CD14-positive monocyte (primary cell): ENCODE measurements around the gene RELL2. TPM values are rescaled to one million over a fixed set of nuclear protein-coding genes. Genes with fewer than 3 reads are reported as not detected.
A peak's percentile ranks its signal among the peaks of the same experiment; 100 is the strongest.

ENCODE experiments used
- DNase-seq, 3 donors: peaks; one replicate each; pipeline ENCODE4 v3.0.0-alpha.2; 2011 to 2022
- H2AFZ ChIP-seq: 2 replicates; pipeline ENCODE4 v1.6.0; 2012; ENCODE audit warnings: mild to moderate bottlenecking, low read depth, low read length, inconsistent platforms; ENCODE audit not compliant: insufficient read depth, poor library complexity, severe bottlenecking
- H3K27ac ChIP-seq, 2 donors: 1 replicate in 1 of 2; 2 replicates in 1 of 2; pipeline ENCODE4 v1.5.1; 2012 to 2013; ENCODE audit warnings: low read length in 2 of 2, control low read depth in 1 of 2, inconsistent platforms in 1 of 2, low read depth in 1 of 2, mild to moderate bottlenecking in 1 of 2
- H3K27me3 ChIP-seq, 2 donors: one replicate each; pipeline versions ENCODE4 v1.6.0 to v1.6.1; 2011 to 2013; ENCODE audit warnings: low read length in 2 of 2; ENCODE audit not compliant: control insufficient read depth in 2 of 2, insufficient read depth in 2 of 2
- H3K36me3 ChIP-seq, 2 donors: replicated peaks in 1 of 2; 1 replicate in 1 of 2; 2 replicates in 1 of 2; pipeline versions ENCODE4 v1.5.1 to v1.6.1; 2012 to 2013; ENCODE audit warnings: low read length in 2 of 2, control low read depth in 1 of 2, inconsistent platforms in 1 of 2, mild to moderate bottlenecking in 1 of 2; ENCODE audit not compliant: insufficient read depth in 2 of 2, control insufficient read depth in 1 of 2
- H3K4me1 ChIP-seq, 2 donors: 1 replicate in 1 of 2; 2 replicates in 1 of 2; pipeline versions ENCODE4 v1.5.1 to v1.6.1; 2012 to 2013; ENCODE audit warnings: low read length in 2 of 2, control low read depth in 1 of 2, inconsistent platforms in 1 of 2, mild to moderate bottlenecking in 1 of 2, moderate library complexity in 1 of 2; ENCODE audit not compliant: insufficient read depth in 2 of 2, control insufficient read depth in 1 of 2
- H3K4me2 ChIP-seq: replicated peaks from 2 replicates; pipeline ENCODE3; 2012; ENCODE audit warnings: low read length, moderate library complexity, mild to moderate bottlenecking; ENCODE audit not compliant: poor library complexity, severe bottlenecking; ENCODE audit errors: extremely low read depth
- H3K4me3 ChIP-seq, 3 experiments: fragments of 200-600 bp in 1 of 3; sonication (generic) in 1 of 3; replicated peaks in 1 of 3; 1 replicate in 2 of 3; 2 replicates in 1 of 3; pipeline ENCODE4 v1.5.1; 2011 to 2013; ENCODE audit warnings: low read length in 3 of 3, mild to moderate bottlenecking in 3 of 3, control low read depth in 2 of 3, low read depth in 2 of 3, inconsistent platforms in 1 of 3, moderate library complexity in 1 of 3
- H3K79me2 ChIP-seq: 2 replicates; pipeline ENCODE4 v1.6.0; 2012; ENCODE audit warnings: mild to moderate bottlenecking, control low read depth, inconsistent platforms, low read length, moderate library complexity; ENCODE audit not compliant: insufficient read depth
- H3K9ac ChIP-seq: 2 replicates; pipeline ENCODE4 v1.6.0; 2017; ENCODE audit warnings: low read length, mild to moderate bottlenecking; ENCODE audit not compliant: insufficient read depth, poor library complexity, severe bottlenecking
- H3K9me3 ChIP-seq, 2 donors: replicated peaks in 1 of 2; 1 replicate in 1 of 2; 2 replicates in 1 of 2; pipeline versions ENCODE4 v1.5.1 to v1.6.1; 2012 to 2013; ENCODE audit warnings: low read length in 2 of 2, control low read depth in 1 of 2; ENCODE audit not compliant: control insufficient read depth in 1 of 2, insufficient read depth in 1 of 2
- H4K20me1 ChIP-seq: 2 replicates; pipeline ENCODE4 v1.6.0; 2012; ENCODE audit warnings: mild to moderate bottlenecking, low read length, control low read depth, moderate library complexity; ENCODE audit not compliant: insufficient read depth
- H3K27ac Mint-ChIP-seq, 7 donors: one replicate each; pipeline ENCODE4 v1.8.0; 2020; ENCODE audit warnings: mild to moderate bottlenecking in 7 of 7, mixed read lengths in 7 of 7, moderate library complexity in 6 of 7, inconsistent platforms in 2 of 7
- H3K27me3 Mint-ChIP-seq, 3 donors: one replicate each; pipeline ENCODE4 v1.8.0; 2021 to 2022; ENCODE audit warnings: low read depth in 3 of 3, mild to moderate bottlenecking in 3 of 3, mixed read lengths in 3 of 3, moderate library complexity in 3 of 3, inconsistent platforms in 1 of 3
- H3K36me3 Mint-ChIP-seq, 2 donors: one replicate each; pipeline ENCODE4 v1.8.0; 2020; ENCODE audit warnings: mixed read lengths in 2 of 2, inconsistent platforms in 1 of 2, mild to moderate bottlenecking in 1 of 2
- H3K4me1 Mint-ChIP-seq: one replicate; pipeline ENCODE4 v1.8.0; 2020; ENCODE audit warnings: mild to moderate bottlenecking, mixed read lengths
- H3K4me3 Mint-ChIP-seq, 2 donors: one replicate each; pipeline ENCODE4 v1.8.0; 2020; ENCODE audit warnings: mild to moderate bottlenecking in 2 of 2, mixed read lengths in 2 of 2, moderate library complexity in 1 of 2
- H3K9me3 Mint-ChIP-seq, 7 donors: one replicate each; pipeline ENCODE4 v1.8.0; 2020 to 2022; ENCODE audit warnings: mixed read lengths in 7 of 7, mild to moderate bottlenecking in 6 of 7, moderate library complexity in 6 of 7, inconsistent platforms in 2 of 7
- WGBS: methylation state at CpG from one replicate; pipeline ENCODE4 v1.1.5; 2013; ENCODE audit warnings: missing lambda C conversion rate; ENCODE audit not compliant: insufficient coverage; 5-methylcytosine and 5-hydroxymethylcytosine counted together
- intact Hi-C, 2 donors: fragments of 100-400 bp; cut with micrococcal nuclease; formaldehyde crosslinking; loops; one replicate each; pipeline versions ENCODE4 v1.15.0 to v1.15.1; 2023
- polyA plus RNA-seq, 3 donors: library from polyadenylated mRNA; depleted of rRNA in 1 of 3; unstranded in 2 of 3; stranded (reverse) in 1 of 3; fragments of 300-500 nt in 2 of 3; fragments of >200 nt in 1 of 3; fragmentation: Illumina TruSeq in 2 of 3; gene quantifications; 1 replicate in 2 of 3; 2 replicates in 1 of 3; pipeline ENCODE4 v1.2.3, GENCODE V29; 2012 to 2021
- TF ChIP-seq, protein P1 (sequence below): fragments of 200-600 bp; IDR thresholded peaks from one replicate; pipeline ENCODE4 v1.8.0; 2022; ENCODE audit warnings: antibody characterized with exemption, mild to moderate bottlenecking

The RELL2 gene
- polyA plus RNA-seq, 3 donors: 1.0 to 17.3 (median 1.3) TPM

DNA sequence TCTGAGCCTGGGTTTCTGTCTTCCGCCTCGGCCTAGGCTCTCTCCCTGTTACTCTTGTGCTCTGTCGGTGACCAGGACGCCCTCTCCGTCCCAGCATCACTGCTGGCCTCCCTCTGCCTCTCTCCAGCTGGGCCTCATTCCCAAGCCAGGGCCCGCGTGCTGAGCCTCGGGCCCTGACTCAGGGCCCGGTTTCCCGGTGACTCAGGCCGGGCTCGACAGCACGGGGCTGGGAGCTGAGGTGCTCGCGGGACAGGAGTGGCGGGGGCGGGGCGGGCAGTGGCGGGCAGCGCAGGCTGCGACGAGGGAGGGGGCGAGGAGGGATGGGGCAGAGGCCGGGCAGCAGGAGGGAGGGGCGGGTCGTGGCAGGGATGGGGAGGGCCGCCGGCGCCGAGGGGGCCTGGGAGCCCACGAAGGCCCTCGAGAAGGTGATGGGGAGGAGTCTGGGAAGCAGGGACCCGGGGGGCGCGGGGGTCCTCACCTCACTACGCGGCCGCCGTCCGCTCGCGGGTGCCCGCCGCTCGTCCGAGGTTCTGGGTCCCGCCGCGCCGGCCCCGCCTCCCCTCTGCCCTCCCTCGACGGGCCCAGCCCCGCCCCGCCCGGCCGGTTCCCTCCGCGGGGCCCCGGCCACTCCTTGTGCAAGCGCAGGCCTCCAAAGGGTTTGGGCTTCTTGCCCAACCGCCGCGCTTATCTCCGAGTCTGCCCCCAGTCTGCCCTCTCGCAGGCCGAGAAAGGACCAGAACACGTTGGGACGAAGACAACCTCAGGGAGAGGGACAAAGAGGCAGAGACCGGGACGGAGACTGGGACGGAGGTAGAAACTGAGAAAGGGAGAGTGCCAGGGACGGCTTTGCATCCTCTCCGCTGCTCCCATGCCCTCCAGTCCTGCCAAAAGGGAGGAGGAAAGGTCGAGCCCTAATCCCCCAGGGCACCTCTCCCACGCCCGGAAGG is 45.2 kb downstream of the RELL2 start, which contains the start of gene ARAP3:
ARAP3 (minus strand) TSS at position 536 of the 947 bp plus-strand sequence. CDS start 1,744 bp downstream, outside the sequence.
- H2AFZ ChIP-seq: peak within 1 kb of the TSS; percentile 75
- H3K27ac ChIP-seq: peak within 1 kb of the TSS; percentile 93 to 95
- H3K27ac Mint-ChIP-seq: peak within 1 kb of the TSS; percentile 93 to 98 (median 97)
- H3K9me3 Mint-ChIP-seq: peaks cover 0 to 2% (median 0%) of the 10 kb centered on the region in 7 donors
- H3K36me3 ChIP-seq: peaks cover 4 to 19% of the 10 kb centered on the region in 2 donors
- H3K27me3 ChIP-seq: no peaks in the 10 kb centered on the region
- H3K4me3 Mint-ChIP-seq: peak within 1 kb of the TSS; percentile 80 to 93
- H3K9ac ChIP-seq: peak within 1 kb of the TSS; percentile 77
- H3K79me2 ChIP-seq: peaks cover 8% of the 10 kb centered on the region
- peaks cover 20% of the 10 kb centered on the region for H4K20me1 ChIP-seq
- H3K4me3 ChIP-seq: peak within 1 kb of the TSS; percentile 45 to 87 (median 65)
- peaks cover 0 to 7% (median 0%) of the 10 kb centered on the region in 3 donors for H3K27me3 Mint-ChIP-seq
- peak; percentile 70 to 86 (median 83) for DNase-seq
- TF ChIP-seq, protein P1, sequence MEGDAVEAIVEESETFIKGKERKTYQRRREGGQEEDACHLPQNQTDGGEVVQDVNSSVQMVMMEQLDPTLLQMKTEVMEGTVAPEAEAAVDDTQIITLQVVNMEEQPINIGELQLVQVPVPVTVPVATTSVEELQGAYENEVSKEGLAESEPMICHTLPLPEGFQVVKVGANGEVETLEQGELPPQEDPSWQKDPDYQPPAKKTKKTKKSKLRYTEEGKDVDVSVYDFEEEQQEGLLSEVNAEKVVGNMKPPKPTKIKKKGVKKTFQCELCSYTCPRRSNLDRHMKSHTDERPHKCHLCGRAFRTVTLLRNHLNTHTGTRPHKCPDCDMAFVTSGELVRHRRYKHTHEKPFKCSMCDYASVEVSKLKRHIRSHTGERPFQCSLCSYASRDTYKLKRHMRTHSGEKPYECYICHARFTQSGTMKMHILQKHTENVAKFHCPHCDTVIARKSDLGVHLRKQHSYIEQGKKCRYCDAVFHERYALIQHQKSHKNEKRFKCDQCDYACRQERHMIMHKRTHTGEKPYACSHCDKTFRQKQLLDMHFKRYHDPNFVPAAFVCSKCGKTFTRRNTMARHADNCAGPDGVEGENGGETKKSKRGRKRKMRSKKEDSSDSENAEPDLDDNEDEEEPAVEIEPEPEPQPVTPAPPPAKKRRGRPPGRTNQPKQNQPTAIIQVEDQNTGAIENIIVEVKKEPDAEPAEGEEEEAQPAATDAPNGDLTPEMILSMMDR: no peak
- WGBS: 6% methylated on average over 59 of the region's 77 CpGs
- peaks cover 19 to 25% of the 10 kb centered on the region in 2 donors for H3K36me3 Mint-ChIP-seq
- H3K9me3 ChIP-seq: no peaks in the 10 kb centered on the region
- H3K4me2 ChIP-seq: peak within 1 kb of the TSS; percentile 98
- H3K4me1 ChIP-seq: peaks cover 52 to 61% of the 10 kb centered on the region in 2 donors
- intact Hi-C loops: no loop called here
- H3K4me1 Mint-ChIP-seq: peaks cover 58% of the 10 kb centered on the region

DNA sequence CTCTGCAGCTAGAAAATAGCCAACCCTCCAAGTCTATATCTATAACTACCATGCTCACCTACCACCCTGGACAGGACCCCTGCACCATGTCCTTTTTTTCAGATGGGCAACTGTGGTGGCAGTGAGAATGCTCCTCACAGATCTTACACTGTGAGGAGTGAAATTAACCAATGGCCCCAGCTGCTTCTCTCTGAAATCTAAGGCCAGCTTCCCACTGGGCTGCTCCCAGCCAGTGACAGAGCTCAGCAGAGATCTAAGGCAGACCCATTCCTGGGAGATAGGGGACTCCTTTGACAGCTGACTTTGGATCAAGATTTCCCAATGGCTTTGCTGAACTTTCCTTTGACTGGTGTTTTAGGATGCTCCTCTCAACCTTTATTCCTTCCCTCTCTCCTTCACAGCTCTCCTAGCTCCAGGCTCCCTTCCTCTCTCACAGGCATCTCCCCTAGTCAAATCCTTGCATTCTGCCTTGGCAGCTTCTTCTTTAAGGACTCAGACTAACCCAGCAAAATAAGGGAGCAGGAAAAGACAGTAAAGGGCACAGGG is 46.9 kb downstream of the RELL2 start:
- Histone ChIP-seq H4K20me1 (peaks cover 20% of the 10 kb centered on the region), H2AFZ (no peak overlapping the region), H3K27me3 (no peaks in the 10 kb centered on the region), H3K4me1 (peaks cover 52 to 61% of the 10 kb centered on the region in 2 donors), H3K9me3 (no peaks in the 10 kb centered on the region), H3K79me2 (peaks cover 8% of the 10 kb centered on the region), H3K9ac (no peak overlapping the region), H3K4me2 (peak overlapping the region; percentile 98), H3K27ac (peak overlapping the region; percentile 21 to 95), H3K36me3 (peaks cover 0 to 10% of the 10 kb centered on the region in 2 donors), H3K4me3 (no peak overlapping the region)
- Mint-ChIP-seq H3K4me3 (no peak overlapping the region), H3K27ac (peak overlapping the region; percentile 67 to 97 (median 86)), H3K27me3 (peaks cover 0 to 7% (median 3%) of the 10 kb centered on the region in 3 donors), H3K36me3 (peaks cover 11 to 17% of the 10 kb centered on the region in 2 donors), H3K4me1 (peaks cover 58% of the 10 kb centered on the region), H3K9me3 (no peaks in the 10 kb centered on the region)
- no peak for DNase-seq
- TF ChIP-seq, protein P1: no peak
- intact Hi-C loops: no loop called here
